BLaER1 treated with 17β-estradiol and CSF1 and Interleukin-3, amounts not matched to agents 10 nM and 100 nM (cell line): Measurements from ENCODE around the gene ACTR1B.
A peak's percentile ranks its signal among the peaks of the same experiment; 100 is the strongest.
"Not testable (repeated sequence)": the region's sequence is repeated elsewhere in the genome, so short reads cannot be mapped to it uniquely, and the experiment has no call there.

Source experiments
- H3K27ac ChIP-seq, 11 experiments: shearing (Covaris generic); formaldehyde crosslinking; 2 replicates each; pipeline ENCODE4 v1.8.1; 2022
- H3K27me3 ChIP-seq, 11 experiments: shearing (Covaris generic); formaldehyde crosslinking; 2 replicates each; pipeline ENCODE4 v1.8.1; 2022
- H3K36me3 ChIP-seq, 11 experiments: shearing (Covaris generic); formaldehyde crosslinking; 2 replicates each; pipeline ENCODE4 v1.8.1; 2022
- H3K4me1 ChIP-seq, 10 experiments: shearing (Covaris generic); formaldehyde crosslinking; 2 replicates each; pipeline ENCODE4 v1.8.1; 2022
- H3K4me2 ChIP-seq, 11 experiments: shearing (Covaris generic); formaldehyde crosslinking; 2 replicates each; pipeline ENCODE4 v1.8.1; 2022
- H3K4me3 ChIP-seq, 10 experiments: shearing (Covaris generic); formaldehyde crosslinking; 2 replicates each; pipeline ENCODE4 v1.8.1; 2022
- H3K9ac ChIP-seq, 11 experiments: shearing (Covaris generic); formaldehyde crosslinking; 2 replicates each; pipeline ENCODE4 v1.8.1; 2022
- H3K9me3 ChIP-seq, 11 experiments: shearing (Covaris generic); formaldehyde crosslinking; replicated peaks in 1 of 11; 2 replicates each; pipeline ENCODE4 v1.8.1; 2022
- H4K20me1 ChIP-seq, 11 experiments: shearing (Covaris generic); formaldehyde crosslinking; 2 replicates each; pipeline ENCODE4 v1.8.1; 2022
- Cebpa-rat ChIP-seq, 11 experiments: shearing (Covaris generic); IDR thresholded peaks; 2 replicates each; pipeline ENCODE4 v1.8.1; 2022

The ACTR1B gene

DNA sequence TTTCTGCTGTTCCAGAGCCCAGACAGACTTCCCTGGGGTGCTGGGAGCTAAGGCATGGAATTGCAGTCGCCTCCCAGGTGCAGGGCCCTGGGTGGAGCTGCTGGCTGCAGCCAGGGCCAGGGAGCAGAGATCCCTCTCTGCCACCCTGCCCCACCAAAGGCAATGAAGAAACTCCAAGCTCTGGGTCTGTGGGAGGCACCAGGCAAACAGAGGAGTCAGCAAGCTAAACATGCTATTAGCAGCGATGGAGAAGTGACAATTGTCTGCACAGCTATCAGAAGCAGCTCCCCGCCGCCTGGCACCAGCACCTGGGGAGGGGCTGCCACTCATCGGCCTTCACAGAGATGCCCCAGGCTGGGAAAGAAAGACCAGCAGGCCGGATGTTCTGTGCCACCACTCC lies 45.9 kb downstream of the ACTR1B start:
- H3K27ac ChIP-seq = no peak overlapping the region
- H4K20me1 ChIP-seq = no peaks in the 10 kb centered on the region
- peak overlapping the region in 1 of 11 experiments; percentile 1; a peak in 3 of 22 replicates for H3K4me2 ChIP-seq
- H3K4me3 ChIP-seq = no peak overlapping the region
- H3K9me3 ChIP-seq = no peaks in the 10 kb centered on the region
- peaks cover 1 to 22% (median 4%) of the 10 kb centered on the region in 10 experiments; a peak in 19 of 20 replicates for H3K4me1 ChIP-seq
- no peaks in the 10 kb centered on the region for H3K36me3 ChIP-seq
- no peak overlapping the region for H3K9ac ChIP-seq
- TF ChIP-seq Cebpa-rat (IDR thresholded peaks at IDR 0.05) = no peak
- H3K27me3 ChIP-seq = no peaks in the 10 kb centered on the region

- H3K9me3 ChIP-seq, H3K9ac ChIP-seq, H3K27me3 ChIP-seq, H3K27ac ChIP-seq, H3K4me2 ChIP-seq, H3K4me3 ChIP-seq, H3K36me3 ChIP-seq, H4K20me1 ChIP-seq: not testable (repeated sequence)
- H3K4me1 ChIP-seq = peaks cover 0 to 22% (median 3%) of the 10 kb centered on the region in 10 experiments; a peak in 10 of 20 replicates
Measured at GRCh38 chr2:97615746-97616145, 48.1 kb downstream of the ACTR1B start.

GRCh38 chr2:97611895-97612294 lies 51.9 kb downstream of the ACTR1B start:
- not testable (repeated sequence) for H3K9me3 ChIP-seq, H3K27ac ChIP-seq, H3K4me1 ChIP-seq, H3K4me3 ChIP-seq, H3K9ac ChIP-seq, H3K27me3 ChIP-seq, H3K36me3 ChIP-seq, H3K4me2 ChIP-seq, H4K20me1 ChIP-seq

DNA sequence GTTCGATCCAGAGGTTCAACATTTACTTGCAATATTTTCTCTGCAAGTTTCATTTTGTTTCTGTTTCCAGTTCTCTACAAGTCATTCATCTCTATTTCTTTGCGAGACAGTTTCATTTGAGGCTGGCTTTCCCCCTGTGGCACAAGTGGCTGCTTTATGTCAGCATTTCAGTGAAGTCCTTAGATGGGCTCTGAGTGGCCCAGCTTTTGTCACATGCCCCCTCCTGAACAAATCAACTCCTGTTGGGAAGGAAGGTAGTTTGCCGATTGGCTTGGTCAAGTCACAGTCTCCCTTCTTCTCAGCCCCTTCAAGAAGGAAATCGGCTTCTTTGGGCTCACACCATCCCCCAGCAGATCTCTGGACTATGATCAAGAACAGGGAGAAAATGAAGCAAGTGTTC lies 55.1 kb downstream of the ACTR1B start:
- H3K27me3 ChIP-seq, H3K9me3 ChIP-seq, H3K4me2 ChIP-seq, H3K9ac ChIP-seq, H3K36me3 ChIP-seq, H3K27ac ChIP-seq, H4K20me1 ChIP-seq, H3K4me3 ChIP-seq: not testable (repeated sequence)
- H3K4me1 ChIP-seq = peaks cover 0 to 15% (median 0%) of the 10 kb centered on the region in 10 experiments; a peak in 5 of 20 replicates
